Endothelial cell (in vitro differentiated cells): ENCODE results near the gene CNOT6L. TPM values are rescaled to one million over a fixed set of nuclear protein-coding genes. Genes with fewer than 3 reads are reported as not detected.
"Not testable (repeated sequence)": the region's sequence is repeated elsewhere in the genome, so short reads cannot be mapped to it uniquely, and the experiment has no call there.

ENCODE experiments used
- DNase-seq: peaks from one replicate; pipeline ENCODE4 v3.0.0; 2021; ENCODE audit warnings: low spot score
- H3K27ac Mint-ChIP-seq: one replicate; pipeline ENCODE4 v1.8.0; 2021; ENCODE audit warnings: mixed read lengths, inconsistent platforms; ENCODE audit not compliant: unreplicated experiment
- H3K27me3 Mint-ChIP-seq: one replicate; pipeline ENCODE4 v1.8.0; 2021; ENCODE audit warnings: mild to moderate bottlenecking, moderate library complexity, mixed read lengths, inconsistent platforms; ENCODE audit not compliant: unreplicated experiment
- H3K36me3 Mint-ChIP-seq: one replicate; pipeline ENCODE4 v1.8.0; 2021; ENCODE audit warnings: mild to moderate bottlenecking, low read depth, mixed read lengths, inconsistent platforms; ENCODE audit not compliant: unreplicated experiment
- H3K4me1 Mint-ChIP-seq: one replicate; pipeline ENCODE4 v1.8.0; 2021; ENCODE audit warnings: mild to moderate bottlenecking, mixed read lengths, inconsistent platforms; ENCODE audit not compliant: unreplicated experiment
- H3K4me3 Mint-ChIP-seq: one replicate; pipeline ENCODE4 v1.8.0; 2021; ENCODE audit warnings: mild to moderate bottlenecking, mixed read lengths, inconsistent platforms; ENCODE audit not compliant: unreplicated experiment
- H3K9me3 Mint-ChIP-seq: one replicate; pipeline ENCODE4 v1.8.0; 2021; ENCODE audit warnings: mixed read lengths, inconsistent platforms; ENCODE audit not compliant: unreplicated experiment
- CTCF ChIP-seq: fragments of 200-600 bp; sonication (generic); IDR thresholded peaks from one replicate; pipeline ENCODE4 v1.5.0; 2021; ENCODE audit warnings: antibody characterized with exemption; ENCODE audit not compliant: unreplicated experiment
- total RNA-seq: library from RNA; stranded (reverse); fragmentation: NEBNext Ultra II Directional; extraction: Animal tissue kit (Norgen Biotek cat#: 25700); gene quantifications from one replicate; pipeline ENCODE4 v1.2.1, GENCODE V29; 2021; ENCODE audit not compliant: unreplicated experiment

CNOT6L gene
- total RNA-seq, 1 donor from 2014 or later: 35.3 TPM

DNA sequence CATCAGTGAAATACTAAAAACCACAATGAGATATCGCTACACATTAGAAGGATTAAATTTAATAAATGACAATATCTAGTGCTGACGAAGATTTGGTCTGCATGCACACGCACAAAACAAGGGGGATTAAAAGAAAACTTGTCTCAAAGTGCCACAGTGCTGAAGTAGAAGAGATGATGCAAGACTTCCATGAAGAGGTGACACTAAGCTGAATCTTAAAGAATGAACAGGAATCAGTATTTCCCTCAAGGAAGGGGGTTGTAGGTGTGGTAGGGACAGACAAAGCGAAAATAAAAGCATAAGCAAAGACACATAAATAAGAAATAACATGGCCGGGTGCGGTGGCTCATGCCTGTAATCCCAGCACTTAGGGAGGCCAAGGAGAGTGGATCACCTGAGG lies 33.5 kb downstream of the CNOT6L start:
- Mint-ChIP-seq H3K27ac (no peak overlapping the region), H3K9me3 (no peaks in the 10 kb centered on the region)

DNA sequence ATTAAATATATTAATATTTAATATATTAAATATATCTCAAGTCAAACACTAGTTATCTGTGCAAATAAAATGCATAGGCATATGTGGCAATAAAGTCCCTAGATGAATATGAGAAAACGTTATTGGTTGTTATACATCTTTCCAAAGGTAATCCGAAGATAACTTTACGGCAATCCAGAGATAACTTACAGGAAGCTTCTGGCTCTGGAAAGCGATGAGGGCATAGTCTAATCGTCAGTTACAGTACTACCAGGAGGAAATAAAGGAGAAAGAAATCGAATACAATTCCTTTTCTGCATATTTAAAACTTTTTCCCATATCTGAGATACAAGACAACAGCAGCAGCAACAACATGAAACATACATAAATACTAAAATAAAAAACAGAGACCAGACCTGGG lies 35.3 kb downstream of the CNOT6L start:
- H3K27ac Mint-ChIP-seq: no peak overlapping the region
- TF ChIP-seq CTCF: no peak
- H3K4me1 Mint-ChIP-seq: peaks cover 17% of the 10 kb centered on the region
- no peaks in the 10 kb centered on the region for H3K9me3 Mint-ChIP-seq
- H3K27me3 Mint-ChIP-seq: no peaks in the 10 kb centered on the region
- no peak overlapping the region for H3K4me3 Mint-ChIP-seq
- DNase-seq: no peak
- no peaks in the 10 kb centered on the region for H3K36me3 Mint-ChIP-seq

More for the DNA sequence above, 33.5 kb downstream of the CNOT6L start:
- Mint-ChIP-seq H3K4me1 (peaks cover 17% of the 10 kb centered on the region), H3K4me3 (no peak overlapping the region), H3K27me3 (no peaks in the 10 kb centered on the region), H3K36me3 (no peaks in the 10 kb centered on the region)
- no peak for DNase-seq
- no peak for TF ChIP-seq CTCF

- H3K27ac Mint-ChIP-seq: no peak overlapping the region
- no peak for TF ChIP-seq CTCF
Observed at GRCh38 chr4:77782102-77782835, 36.9 kb downstream of the CNOT6L start.

DNA sequence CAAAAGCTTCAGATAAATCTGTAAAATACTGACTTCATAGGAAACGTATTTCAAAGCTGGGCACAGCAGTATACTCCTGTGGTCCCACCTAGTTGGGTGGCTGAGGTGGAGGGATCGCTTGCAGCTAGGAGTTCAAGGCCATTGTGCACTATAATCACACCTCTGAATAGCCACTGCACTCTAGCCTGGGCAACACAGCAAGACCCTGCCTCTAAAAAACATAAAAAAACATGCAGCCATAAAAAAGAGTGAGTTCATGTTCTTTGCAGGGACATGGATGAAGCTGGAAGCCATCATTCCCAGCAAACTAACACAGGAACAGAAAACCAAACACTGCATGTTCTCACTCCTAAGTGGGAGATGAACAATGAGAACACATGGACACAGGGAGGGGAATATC lies 38.4 kb downstream of the CNOT6L start:
- not testable (repeated sequence) for H3K4me3 Mint-ChIP-seq, DNase-seq

More at GRCh38 chr4:77782102-77782835, 36.9 kb downstream of the CNOT6L start:
- Mint-ChIP-seq H3K27me3 (no peaks in the 10 kb centered on the region), H3K9me3 (no peaks in the 10 kb centered on the region), H3K4me3 (no peak overlapping the region), H3K4me1 (peaks cover 17% of the 10 kb centered on the region), H3K36me3 (no peaks in the 10 kb centered on the region)
- no peak for DNase-seq

DNA sequence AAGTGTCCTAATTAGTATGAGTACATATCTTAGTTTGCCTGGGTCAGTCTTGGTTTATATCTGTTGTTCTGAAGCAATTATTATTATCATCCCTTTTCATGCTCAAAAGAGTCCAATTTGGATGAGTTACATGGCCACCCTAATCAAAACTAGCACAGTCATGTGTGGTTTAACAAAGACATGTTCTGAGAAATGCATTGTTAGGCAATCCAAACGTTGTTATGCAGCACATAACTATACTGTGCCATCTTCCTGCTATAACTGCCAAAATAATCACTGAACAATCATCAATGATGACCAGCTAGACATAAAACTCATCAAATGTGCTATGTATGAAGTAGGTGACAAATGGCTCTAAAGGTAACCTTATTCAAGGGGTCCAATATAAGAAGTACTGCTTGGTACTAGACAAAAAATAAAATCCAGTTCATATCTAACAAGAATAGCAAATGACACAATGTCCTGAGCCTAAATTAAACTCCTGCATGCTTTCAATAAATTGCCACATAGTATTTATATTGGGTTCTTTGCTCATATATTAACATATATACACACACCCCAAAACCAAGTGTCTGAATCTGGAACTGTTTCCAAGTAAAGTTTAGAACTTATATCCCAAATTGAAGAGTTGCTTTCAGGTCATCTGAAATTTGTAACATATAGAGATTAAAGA lies 41.9 kb downstream of the CNOT6L start:
- Mint-ChIP-seq H3K4me3 (no peak overlapping the region), H3K27ac (no peak overlapping the region), H3K27me3 (no peaks in the 10 kb centered on the region), H3K36me3 (no peaks in the 10 kb centered on the region), H3K4me1 (peaks cover 7% of the 10 kb centered on the region), H3K9me3 (no peaks in the 10 kb centered on the region)
- TF ChIP-seq CTCF: no peak
- no peak for DNase-seq

More for the DNA sequence above, 38.4 kb downstream of the CNOT6L start:
- not testable (repeated sequence) for H3K27ac Mint-ChIP-seq, H3K27me3 Mint-ChIP-seq, H3K36me3 Mint-ChIP-seq, H3K9me3 Mint-ChIP-seq
- peaks cover 17% of the 10 kb centered on the region for H3K4me1 Mint-ChIP-seq
